ENCODE data around the gene SERPINE1. TPM values are rescaled to one million over a fixed set of nuclear protein-coding genes. Genes with fewer than 3 reads are reported as not detected.

Gene SERPINE1
- total RNA-seq, 1 experiment from 2014 or later = 12.7 TPM

DNA sequence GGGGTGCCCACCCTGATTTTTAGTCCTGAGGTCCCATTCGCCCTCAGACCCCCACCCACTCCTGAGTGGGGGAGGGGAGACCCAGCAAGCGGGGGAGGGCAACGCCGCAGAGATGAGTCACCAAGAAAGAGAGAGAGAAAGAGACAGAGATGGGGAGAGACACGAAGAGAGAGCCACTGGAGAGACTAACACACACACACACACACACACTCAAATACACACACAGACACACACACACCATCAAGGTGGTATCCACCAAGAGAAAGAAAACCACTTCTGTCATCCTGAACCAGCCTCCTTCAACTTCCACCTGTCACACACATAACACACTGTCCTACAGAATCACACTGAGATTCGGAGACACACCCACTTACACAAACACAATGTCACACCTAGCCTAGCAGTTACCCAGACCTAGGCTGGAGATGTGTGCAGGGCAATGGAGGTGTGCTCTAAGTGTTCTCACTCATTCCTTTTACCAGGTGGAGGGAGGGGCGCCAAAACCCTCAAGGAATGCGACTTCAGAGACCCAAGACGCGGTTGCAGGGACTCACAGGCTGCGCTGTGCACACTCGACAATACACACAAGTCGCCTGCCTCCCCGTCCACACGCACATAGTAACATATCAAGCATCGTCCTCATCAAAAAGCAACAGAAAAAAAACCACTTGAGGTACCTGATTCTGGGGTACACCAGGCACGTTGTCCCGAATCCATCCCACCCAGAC, 42.4 kb downstream of the SERPINE1 start:
- DNase-seq (ENCODE audit: low spot score) = no peak

DNA sequence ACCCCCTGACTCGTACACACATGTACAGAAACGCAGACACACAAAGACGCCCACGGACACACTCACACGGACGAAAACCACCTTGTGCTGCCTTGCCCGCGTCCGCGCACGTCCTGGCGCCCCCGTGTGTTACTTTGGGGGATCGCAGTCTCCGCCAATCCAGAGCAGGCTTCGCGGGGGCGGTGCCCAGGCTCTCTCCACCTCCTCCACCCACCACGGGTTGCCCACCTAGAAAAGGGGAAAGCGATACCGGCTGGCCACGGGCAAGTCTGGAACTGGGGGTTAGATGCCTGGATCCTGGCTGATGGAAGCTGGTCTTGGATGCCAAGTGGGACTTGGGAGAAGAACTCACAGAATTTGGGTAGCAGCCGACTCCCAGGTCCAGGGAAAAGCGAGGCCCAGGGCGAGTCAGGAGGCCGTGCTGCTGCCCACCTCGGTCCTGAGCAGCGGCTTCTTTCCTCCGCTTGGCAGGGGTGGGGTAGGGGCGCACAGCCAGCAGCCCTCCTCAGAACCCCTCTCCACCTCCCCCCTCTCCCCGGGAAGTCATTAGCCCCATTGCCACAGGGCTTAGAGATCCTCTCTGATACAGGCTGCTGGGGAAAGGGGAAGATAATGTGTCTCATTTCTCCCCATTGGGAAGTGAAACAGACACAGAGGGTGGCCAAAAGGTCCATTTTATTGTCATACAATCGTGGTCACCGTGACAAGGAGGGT, 43.1 kb downstream of the SERPINE1 start:
- peak; percentile 62 for DNase-seq (ENCODE audit: low spot score)

DNA sequence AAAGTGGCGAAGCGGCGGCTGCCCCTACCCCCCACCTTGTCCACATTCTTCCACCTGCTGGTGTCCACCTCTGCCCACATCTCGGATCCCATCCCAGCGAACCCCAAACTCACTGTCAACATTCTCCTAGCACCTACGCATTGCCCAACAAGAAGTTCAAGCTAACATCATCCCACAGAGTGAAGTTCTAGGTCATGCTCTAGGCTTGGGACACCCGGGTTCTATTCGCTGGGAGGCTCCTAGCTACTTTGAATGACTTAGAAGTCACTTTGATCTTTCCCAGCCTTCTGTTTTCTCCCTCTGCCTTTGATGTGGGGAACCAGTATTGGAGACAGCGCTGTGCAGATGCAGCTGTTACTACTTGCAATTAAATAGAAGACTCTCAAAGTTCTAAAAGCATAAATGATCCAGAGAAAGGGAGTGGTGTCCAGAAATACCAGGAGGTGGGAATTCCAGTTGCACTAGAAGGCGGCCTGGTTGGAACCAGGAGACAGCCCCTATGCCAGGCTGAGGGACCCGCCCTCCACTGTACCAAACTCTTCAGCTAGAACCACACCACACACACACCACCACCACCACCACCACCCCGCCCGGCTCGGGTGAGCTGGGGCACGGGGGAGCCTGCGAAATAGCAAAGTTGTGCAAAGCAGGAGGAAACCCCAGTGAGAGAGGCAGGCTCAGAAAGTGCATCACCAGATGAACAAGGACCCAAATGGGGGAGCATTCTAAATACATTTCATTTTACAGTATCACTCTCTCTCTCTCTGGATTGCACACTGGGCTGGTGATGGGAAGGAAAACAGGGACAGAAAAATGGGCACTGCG, 43.9 kb downstream of the SERPINE1 start:
- DNase-seq (ENCODE audit: low spot score) = no peak

DNA sequence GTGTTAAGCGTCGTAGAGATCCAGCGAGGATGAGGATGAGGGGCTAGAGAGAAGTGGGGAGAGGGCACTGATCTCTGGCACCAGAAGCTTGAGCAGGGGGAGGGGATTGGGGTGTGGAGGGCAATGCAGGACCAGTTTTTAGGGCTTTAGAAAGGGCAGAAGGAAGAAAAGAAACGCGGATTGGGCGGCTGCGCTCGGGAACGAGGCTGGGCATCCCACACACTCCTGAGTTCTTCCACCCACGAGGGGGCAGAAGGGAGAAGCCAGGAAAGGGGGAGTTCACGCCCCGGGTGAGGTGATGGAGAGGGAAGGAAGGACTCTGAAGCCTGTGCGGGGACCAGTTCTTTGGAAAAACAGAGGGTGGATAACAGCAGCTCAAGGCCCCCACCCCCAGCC, 44.5 kb downstream of the SERPINE1 start:
- DNase-seq (ENCODE audit: low spot score) = no peak

DNA sequence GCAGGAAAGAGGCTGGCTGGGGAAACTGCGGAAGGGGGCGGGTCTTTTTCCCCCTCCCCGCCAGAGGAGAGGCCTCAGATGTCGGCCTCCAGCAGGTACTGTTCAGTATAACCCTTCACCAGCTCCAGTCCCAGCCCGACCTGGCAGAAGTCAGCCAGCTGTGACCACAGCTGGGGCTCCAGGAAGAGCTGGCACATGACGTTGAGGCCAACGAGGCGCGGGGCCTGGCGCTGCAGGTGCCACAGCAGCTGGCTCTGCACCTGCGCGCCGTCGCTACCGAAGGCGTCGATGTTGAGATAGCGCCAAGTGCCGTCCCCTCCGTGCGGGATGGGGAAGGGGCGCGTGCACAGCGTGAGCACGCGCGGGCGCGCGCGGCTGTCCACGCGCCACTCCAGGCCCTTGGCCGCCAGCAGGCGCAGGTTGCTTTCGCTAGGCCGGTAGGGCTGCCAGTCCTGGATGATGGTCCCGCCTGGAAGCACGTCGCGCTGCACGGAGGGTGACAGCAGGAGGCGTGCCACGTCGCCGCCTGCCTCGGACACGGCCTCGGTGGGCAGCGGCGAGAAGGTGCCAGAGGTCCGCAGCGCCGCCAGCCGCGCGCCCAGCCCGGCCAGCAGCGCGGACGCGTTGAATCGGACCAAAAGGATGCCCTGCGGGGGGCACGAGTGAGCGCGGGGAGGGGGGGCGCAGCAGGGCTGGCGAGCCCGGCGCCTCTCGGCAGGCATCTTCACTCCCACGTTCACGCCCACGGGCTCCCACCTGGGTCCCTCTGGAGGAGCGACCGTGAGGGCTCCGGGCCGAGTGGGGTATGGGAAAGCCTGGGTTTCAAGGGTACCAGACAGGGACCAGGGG, 45.3 kb downstream of the SERPINE1 start:
- no peak for DNase-seq (ENCODE audit: low spot score)

DNA sequence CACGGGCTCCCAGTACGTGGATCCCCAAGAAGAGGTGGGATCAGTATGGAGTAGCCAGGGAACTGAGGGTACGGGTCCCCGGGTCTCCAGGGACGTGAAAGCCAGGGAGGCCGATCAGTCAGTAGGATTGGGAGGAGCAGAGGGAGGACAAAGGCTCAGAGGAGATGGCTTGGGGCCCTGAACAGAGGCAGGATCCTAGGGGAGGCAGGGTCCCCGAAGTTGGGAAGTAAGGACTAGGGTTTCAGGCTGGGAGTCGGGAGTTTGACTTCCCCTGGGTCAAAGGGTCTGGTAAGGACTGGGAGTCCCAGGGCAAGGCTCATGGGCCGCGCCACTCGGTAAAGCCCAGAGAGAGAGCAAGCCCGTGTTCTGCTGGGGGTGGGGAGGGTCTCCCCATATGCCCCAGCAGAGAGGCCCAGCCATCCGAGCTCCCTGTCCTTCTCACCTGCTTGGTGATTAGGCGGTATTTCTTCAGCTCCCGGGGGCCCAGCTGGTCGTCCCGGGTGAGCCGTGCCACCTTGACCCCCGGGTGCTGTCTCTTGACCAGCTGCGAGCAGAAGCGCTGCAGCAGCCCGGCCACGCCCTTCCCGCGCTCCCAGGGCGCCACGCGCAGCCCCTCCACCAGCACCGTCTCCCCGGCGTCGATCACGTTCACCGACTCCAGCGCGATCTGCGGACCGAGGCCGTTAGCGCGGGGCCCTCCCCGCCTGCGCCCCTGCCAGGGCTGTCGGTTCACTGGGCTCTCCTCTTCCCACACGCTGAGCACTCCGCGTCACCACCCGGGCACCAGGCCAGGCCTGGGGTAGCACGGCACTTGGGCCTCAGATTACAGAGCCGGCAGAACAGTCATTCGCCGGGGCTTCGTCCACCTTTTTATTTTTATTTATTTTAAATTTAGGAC, 46.2 kb downstream of the SERPINE1 start:
- DNase-seq (ENCODE audit: low spot score) = peak; percentile 90

DNA sequence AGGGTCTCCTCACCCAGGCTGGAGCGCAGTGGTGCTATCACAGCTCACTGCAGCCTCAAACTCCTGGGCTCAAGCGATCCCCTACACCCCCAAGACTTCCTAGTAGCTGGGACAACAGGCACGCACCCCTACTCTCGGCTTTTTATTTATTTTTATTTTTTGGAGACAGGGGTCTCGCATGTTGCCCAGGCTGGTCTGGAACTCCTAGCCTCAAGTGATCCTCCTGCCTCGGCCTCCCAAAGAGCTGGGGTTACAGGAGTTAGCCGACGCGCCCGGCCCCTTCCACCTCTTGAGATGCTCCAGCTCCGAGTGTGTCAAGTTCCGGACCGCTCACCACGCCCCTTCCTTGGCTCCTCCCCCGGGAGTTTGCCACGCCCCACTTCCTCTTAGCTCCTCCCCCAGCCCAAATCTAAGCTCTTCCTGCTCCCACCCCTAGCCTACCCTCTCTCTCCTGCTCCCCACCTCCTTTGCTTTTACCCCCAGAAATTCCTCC, 46.9 kb downstream of the SERPINE1 start:
- no peak for DNase-seq (ENCODE audit: low spot score)

DNA sequence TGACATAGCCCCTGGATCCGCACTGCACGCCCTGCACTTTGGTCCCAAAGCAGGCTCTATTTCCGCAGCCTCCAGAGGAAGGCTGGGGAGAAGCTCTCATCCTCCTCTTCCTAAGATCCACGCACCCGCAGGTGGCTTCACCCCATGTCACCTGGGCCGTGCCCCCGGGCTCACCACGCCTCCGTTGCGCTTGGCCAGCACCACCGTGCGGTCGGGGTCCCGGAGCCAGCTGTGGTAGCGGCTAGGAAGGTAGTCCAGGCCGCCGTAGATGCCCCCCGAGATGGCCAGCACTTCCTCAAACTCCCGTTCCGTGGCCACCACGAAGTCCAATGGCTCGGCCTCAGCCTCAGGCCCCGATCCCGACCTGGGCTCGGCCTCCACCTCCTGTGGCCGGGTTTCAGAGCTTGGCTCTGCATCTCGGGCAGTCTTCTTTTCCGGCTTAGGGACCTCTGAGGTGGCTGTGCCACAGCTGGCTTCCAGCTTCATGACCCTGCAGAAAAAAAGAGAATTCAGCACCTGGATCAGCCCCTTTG, 47.5 kb downstream of the SERPINE1 start:
- DNase-seq (ENCODE audit: low spot score) = no peak

DNA sequence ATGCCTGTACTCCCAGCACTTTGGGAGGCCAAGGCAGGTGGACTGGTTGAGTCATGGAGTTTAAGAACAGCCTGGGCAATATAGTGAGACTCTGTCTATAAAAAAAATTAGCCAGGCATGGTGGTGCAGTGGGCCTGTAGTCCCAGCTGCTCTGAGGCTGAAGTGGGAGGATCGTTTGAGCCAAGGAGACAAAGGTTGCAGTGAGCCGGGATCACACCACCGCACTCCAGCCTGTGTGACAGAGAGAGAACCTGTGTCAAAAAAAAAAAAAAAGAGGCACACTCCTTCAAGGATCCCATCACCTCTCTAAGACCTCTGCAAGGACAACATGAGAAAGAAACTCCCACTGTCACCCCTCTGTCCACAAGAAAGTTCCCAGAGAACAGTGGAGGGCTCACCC, 48.8 kb downstream of the SERPINE1 start:
- no peak for DNase-seq (ENCODE audit: low spot score)

DNA sequence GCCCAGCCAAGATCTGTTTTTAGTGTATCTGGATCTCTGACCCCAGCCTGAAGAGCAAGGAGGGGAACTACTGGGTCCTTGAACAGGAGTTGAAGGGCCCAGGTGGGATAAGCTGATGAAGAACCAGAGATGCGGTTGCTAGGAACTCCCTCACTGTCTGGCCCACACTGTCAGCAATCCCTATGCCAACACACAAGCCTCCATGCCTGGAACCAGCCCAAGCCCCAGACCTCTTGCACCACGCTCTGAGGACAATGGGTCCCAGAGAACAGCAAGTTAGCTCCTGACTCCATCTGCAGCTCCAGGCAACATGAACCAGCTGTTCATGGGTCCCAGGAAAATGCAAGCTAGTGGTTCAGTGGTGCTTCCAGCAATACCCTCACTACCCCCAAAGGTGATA, 50.7 kb downstream of the SERPINE1 start:
- no peak for DNase-seq (ENCODE audit: low spot score)

DNA sequence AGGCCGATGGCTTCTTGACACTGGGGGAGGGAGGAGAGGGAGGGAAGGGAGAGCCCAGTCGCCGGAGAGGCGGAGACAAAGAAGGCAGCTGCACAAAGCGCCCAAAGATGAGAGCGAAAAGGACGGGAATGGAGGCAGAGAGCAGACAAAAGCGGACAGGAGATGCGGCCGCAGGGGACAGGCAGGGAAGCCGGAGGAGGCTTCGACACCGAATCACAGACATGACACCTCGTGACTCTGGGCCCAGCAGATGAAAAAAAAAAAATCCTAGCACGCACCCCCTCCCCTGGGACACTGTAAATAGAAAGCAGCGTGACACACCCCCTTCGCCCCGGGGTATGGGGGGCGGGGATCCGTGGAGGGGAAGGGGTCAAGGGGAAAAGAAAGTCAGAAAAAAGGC, 52.2 kb downstream of the SERPINE1 start:
- DNase-seq (ENCODE audit: low spot score) = no peak

DNA sequence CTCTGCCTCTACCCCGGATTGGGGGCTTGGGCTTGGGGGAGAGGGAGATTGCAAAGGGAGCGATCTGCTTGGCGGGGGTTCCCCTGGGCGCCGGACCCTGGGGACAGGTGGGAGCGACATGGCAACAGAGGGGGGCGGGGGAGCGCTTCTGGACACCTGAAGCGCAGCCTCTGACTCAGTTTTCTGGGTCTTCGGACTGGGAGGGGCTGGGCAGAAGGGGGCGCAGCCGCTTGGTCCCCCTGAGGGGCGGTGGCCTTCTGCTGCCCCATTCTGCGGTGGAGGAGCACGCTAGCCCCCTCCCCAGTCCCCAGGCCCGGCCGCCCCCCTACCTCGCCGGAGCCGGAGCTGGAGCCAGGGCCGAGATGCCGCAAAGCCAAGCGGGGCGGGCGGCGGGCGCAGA, 52.8 kb downstream of the SERPINE1 start:
- DNase-seq (ENCODE audit: low spot score) = no peak

DNA sequence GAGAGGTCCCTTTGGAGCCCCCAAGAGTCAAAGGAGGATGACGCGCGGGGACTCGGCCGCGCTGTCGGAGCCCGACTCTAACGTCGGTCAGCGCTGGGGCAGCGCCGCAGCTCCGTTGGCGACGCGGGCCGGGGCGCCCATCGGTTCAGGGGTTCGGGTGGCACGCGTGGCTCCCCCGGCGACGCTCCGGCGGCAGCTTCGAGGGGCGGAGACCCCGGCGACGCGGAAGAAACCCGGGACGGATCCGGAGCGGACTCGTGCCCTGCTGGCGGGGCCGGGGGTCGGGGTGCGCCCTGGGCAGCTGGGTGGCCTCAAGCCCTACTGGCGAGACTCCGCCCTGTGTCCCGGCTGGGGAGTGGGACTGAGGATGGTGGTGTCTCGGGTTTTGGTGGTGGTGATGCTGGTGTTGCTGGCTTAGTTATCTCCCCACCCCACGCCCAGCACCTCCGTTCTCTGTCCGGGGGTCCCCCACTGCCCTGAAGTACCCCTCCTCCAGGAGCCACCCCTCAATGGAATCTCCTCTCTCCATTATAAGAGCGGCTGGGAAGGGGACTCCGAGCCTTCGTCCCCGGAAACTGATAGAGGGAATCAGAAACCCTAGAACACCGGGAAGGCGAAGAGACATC, 53.3 kb downstream of the SERPINE1 start, which contains the start of gene NAT16:
TSS of gene NAT16 (minus strand) at position 164 of the 626 bp plus-strand sequence. CDS start 5,486 bp downstream, outside the sequence.
- no peak for DNase-seq (ENCODE audit: low spot score)

DNA sequence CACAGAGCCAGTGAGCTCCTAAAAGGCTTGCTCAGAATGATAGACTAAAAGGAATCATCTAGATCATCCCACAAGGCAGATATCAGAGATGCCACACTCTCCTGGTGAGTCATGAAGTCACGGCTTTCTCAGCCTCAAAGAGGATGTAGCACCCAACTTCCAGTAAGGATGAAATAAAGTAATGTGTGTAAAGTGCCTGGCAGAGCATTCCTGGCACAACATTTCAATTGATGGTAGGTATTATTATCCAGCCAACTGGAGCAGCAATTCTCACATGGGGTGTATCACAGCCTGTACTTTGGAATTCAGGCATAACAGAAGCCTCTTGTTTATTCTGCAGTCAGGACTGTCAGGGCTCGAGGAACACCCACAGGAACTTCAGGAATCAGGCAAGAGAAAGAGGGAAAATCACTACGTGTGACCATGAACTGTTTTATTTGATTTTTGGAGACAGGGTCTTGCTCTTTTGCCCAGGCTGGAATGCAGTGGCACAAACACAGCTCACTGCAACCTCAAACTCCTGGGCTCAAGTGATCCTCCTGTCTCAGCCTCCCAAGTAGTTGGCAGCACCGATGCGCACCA, 58.4 kb downstream of the SERPINE1 start:
- no peak for DNase-seq (ENCODE audit: low spot score)

DNA sequence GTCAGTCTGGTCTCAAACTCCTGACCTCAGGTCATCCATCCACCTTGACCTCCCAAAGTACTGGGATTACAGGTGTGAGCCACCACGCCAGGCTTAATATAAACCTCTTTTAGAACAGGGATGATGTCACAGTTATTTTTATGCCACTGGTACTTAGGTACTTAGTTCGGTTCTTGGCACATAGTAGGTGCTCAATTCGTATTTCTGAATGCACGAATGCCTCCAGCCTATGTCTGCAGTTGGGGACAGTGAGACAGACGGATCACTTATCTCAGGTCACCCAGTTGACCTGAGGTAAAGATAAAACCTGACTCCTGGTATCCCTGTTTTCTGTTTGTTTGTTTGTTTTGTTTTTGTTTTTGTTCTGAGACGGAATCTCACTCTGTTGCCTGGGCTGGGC, 59.3 kb downstream of the SERPINE1 start:
- no peak for DNase-seq (ENCODE audit: low spot score)

DNA sequence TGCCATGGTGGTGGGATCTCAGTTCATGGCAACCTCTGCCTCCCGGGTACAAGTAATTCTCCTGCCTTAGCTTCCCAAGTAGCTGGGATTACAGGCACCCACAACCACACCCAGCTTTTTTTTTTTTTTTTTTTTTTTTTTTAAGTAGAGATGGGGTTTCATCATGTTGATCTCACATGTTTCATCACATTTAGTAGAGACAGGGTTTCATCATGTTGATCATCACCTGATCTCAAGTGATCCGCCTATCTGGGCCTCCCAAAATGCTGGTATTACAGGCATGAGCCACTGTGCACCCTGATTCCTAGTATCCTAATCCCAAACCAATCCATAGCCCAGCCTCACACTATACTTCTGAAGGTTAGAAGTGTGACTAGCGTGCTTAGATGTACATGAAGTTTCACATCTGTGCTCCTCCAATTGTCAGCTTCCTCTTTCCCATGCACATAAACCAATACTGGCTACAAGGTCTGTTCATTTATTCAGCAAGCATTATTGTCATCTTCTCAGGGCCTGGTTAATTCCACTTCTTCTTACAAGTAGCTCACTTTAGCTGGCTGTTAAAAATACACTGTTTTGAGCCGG, 60.0 kb downstream of the SERPINE1 start:
- DNase-seq (ENCODE audit: low spot score) = no peak

Data from H4 (cell line).